Cardiac muscle cell (in vitro differentiated cells and primary cell): ENCODE measurements around the gene TECTB. TPM values are rescaled to one million over a fixed set of nuclear protein-coding genes. Genes with fewer than 3 reads are reported as not detected.

Experiments
- DNase-seq, 2 donors: peaks; one replicate each; pipeline versions ENCODE4 v3.0.0 to v3.0.0-alpha.2; 2010 to 2017; ENCODE audit warnings: low read depth in 1 of 2, low spot score in 1 of 2
- H3K27ac ChIP-seq: fragments of 200-600 bp; sonication (generic); 2 replicates; pipeline ENCODE4 v1.5.1; 2016
- H3K27me3 ChIP-seq: fragments of 200-600 bp; sonication (generic); 2 replicates; pipeline ENCODE4 v1.6.0; 2016; ENCODE audit warnings: control low read depth
- H3K36me3 ChIP-seq: fragments of 200-600 bp; sonication (generic); 2 replicates; pipeline ENCODE4 v1.5.1; 2016; ENCODE audit warnings: control low read depth
- H3K4me1 ChIP-seq: fragments of 200-600 bp; sonication (generic); 2 replicates; pipeline ENCODE4 v1.8.1; 2017; ENCODE audit warnings: low read depth, mild to moderate bottlenecking, mixed run types
- H3K4me3 ChIP-seq: fragments of 200-600 bp; sonication (generic); 2 replicates; pipeline ENCODE4 v1.5.1; 2016; ENCODE audit warnings: mild to moderate bottlenecking
- H3K9me3 ChIP-seq: fragments of 200-600 bp; sonication (generic); 2 replicates; pipeline ENCODE4 v1.5.1; 2017; ENCODE audit warnings: low read depth, mild to moderate bottlenecking, control low read depth
- polyA plus RNA-seq: library from polyadenylated mRNA; unstranded; fragments of >200 nt; fragmentation: Nextera tagmentation; extraction: Ambion mirVana; gene quantifications from 2 replicates; pipeline ENCODE4 v1.2.1, GENCODE V29; 2016
- total RNA-seq: library from RNA; depleted of rRNA; stranded (reverse); fragments of >200 nt; gene quantifications from 2 replicates; pipeline ENCODE4 v1.2.3, GENCODE V29; 2016
- TF ChIP-seq, protein P1 (sequence below): IDR thresholded peaks from 2 replicates; pipeline ENCODE4 v1.5.1; 2012; ENCODE audit warnings: low read depth, mild to moderate bottlenecking, low read length

The TECTB gene
- total and polyA plus RNA-seq, 2 experiments from 2014 or later = not detected

DNA sequence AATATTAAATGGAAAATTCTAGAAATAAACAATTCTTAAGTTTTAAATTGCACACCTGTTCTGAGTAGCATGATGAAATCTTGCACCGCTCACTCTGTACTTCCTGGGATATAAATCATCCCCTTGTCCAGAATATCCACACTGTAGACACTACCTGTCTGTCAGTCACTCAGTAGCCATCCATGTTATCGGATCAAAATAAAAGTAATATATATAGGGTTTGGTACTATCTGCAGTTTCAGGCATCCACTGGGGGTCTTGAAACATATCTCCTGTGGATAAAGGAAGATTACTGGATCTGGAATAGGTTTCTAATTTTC lies 6.8 kb downstream of the TECTB start:
- Histone ChIP-seq H3K27ac (no peak overlapping the region), H3K9me3 (no peaks in the 10 kb centered on the region), H3K36me3 (no peaks in the 10 kb centered on the region), H3K27me3 (no peaks in the 10 kb centered on the region), H3K4me3 (no peak overlapping the region), H3K4me1 (peaks cover 14% of the 10 kb centered on the region)
- TF ChIP-seq, protein P1, sequence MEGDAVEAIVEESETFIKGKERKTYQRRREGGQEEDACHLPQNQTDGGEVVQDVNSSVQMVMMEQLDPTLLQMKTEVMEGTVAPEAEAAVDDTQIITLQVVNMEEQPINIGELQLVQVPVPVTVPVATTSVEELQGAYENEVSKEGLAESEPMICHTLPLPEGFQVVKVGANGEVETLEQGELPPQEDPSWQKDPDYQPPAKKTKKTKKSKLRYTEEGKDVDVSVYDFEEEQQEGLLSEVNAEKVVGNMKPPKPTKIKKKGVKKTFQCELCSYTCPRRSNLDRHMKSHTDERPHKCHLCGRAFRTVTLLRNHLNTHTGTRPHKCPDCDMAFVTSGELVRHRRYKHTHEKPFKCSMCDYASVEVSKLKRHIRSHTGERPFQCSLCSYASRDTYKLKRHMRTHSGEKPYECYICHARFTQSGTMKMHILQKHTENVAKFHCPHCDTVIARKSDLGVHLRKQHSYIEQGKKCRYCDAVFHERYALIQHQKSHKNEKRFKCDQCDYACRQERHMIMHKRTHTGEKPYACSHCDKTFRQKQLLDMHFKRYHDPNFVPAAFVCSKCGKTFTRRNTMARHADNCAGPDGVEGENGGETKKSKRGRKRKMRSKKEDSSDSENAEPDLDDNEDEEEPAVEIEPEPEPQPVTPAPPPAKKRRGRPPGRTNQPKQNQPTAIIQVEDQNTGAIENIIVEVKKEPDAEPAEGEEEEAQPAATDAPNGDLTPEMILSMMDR = no peak
- no peak for DNase-seq

DNA sequence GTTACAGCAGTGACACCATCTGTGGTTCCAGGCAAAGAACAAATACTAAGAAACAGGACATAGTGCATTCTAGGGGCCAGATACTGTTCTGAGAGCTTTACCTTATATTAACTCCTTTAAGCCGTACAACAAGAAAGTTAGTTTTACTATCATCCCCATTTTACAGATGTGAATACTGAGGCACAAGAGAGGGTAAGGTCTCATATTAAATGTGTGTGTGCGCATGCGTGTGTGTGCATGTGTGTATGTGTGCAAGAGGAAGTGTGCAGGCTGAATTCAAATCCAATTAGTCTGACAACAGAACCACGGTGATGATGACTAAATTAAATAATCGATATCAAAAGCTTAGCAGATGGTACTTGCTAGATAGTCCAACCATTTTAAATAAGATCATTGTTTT lies 11.0 kb downstream of the TECTB start:
- H3K27ac ChIP-seq = no peak overlapping the region
- H3K36me3 ChIP-seq = no peaks in the 10 kb centered on the region
- H3K9me3 ChIP-seq = no peaks in the 10 kb centered on the region
- no peak overlapping the region for H3K4me3 ChIP-seq
- no peaks in the 10 kb centered on the region for H3K27me3 ChIP-seq
- peaks cover 26% of the 10 kb centered on the region for H3K4me1 ChIP-seq
- TF ChIP-seq, protein P1 = no peak
- no peak for DNase-seq

DNA sequence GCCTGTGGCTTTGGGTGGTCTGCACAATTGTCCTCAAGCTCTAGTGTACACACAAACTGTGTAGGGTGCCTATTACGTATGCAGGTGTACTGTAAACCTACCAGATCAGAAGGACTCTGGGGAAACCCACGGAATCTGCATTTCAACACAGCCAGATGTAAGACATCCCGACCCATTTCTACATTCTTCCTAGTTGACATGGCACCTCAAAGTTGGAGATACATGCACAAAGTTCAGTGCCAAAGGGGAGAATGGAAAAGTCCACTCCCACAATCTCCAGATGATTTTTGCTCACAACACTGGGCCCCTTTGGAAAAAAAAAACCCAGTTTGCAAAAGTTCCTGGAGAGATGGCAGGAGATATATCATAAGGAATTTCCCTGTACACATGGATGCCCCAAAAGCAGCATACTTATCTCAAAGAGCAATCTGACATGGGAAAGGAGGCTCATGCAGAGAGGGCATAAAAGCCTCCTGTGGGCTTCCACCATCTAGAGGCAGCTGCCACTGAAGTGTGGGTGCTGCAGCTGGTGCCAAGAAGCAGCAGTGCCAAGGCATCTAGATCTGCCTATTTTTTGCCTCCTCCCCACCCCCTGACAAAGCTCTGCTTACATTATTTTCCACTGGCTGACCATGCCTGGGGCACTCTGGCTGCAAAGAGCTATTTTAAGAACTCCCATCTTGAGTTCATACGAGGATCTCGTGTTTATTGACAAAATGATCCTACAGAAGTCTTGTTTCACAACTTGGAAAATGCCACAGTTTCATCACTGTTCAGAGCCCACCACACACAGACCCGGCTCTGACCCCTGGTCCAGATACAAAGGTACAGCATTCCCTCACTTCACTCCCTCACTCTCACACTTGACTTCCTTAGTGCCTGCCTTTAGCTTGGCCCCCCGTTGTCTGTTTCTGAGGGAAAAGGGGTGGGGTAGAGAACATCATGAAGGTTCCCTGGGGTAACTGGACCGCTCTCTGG lies 12.9 kb downstream of the TECTB start:
- Histone ChIP-seq H3K36me3 (no peaks in the 10 kb centered on the region), H3K27ac (peak overlapping the region; percentile 71), H3K9me3 (no peaks in the 10 kb centered on the region), H3K4me1 (peaks cover 26% of the 10 kb centered on the region), H3K4me3 (no peak overlapping the region), H3K27me3 (no peaks in the 10 kb centered on the region)
- TF ChIP-seq, protein P1 = no peak
- peak; percentile 3 to 51 for DNase-seq

DNA sequence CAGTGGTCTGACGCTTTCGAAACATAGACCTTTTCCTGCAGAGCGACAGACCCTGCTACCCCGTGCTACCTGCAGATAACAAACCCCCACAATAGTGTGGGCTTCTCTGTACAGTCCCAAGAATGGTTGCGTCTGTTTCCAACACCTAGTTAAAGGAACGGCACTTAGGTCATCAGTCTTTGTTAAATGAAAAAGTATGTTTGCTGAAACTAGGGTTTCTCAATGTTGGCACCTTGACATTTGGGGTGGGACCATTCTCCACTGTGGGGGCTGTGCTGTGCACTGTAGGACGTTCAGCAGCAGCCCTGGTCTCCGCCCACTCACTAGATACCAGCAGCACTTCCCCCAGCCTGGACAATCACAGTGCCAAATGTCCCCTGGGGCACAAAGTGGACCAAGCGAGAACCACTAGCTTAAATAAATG lies 13.7 kb downstream of the TECTB start:
- no peaks in the 10 kb centered on the region for H3K36me3 ChIP-seq
- no peak for DNase-seq
- no peaks in the 10 kb centered on the region for H3K9me3 ChIP-seq
- TF ChIP-seq, protein P1 = no peak
- H3K27me3 ChIP-seq = no peaks in the 10 kb centered on the region
- H3K4me3 ChIP-seq = no peak overlapping the region
- peak overlapping the region; percentile 71 for H3K27ac ChIP-seq
- peaks cover 26% of the 10 kb centered on the region for H3K4me1 ChIP-seq

DNA sequence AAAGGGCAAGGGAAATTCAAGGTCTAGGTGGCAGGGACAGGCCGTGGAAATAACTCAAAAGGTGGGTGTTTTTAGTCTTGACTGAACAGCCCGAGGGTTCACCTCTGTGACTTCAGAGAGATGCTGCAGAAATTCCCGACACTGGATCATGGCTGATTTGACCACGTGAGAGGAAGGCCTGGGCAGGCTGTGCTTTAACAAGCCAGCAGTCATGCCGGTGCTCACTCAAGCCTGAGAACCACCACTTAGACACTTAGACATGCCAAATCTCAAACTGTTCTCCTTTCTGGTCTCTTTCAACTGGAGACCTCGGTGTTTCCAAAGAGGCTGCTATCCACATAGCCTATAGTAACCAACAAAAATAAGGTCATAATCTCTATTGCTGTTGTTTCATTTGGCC lies 15.4 kb downstream of the TECTB start:
- H3K27me3 ChIP-seq = no peaks in the 10 kb centered on the region
- H3K27ac ChIP-seq = peak overlapping the region; percentile 59
- no peaks in the 10 kb centered on the region for H3K9me3 ChIP-seq
- H3K4me3 ChIP-seq = no peak overlapping the region
- DNase-seq = peak in 1 of 2 donors; percentile 72
- no peaks in the 10 kb centered on the region for H3K36me3 ChIP-seq
- TF ChIP-seq, protein P1 = no peak
- peaks cover 26% of the 10 kb centered on the region for H3K4me1 ChIP-seq
